Sigmoid colon (tissue), 4 donors: ENCODE data around the gene PDZD4.

ENCODE experiments used
- CTCF ChIP-seq, 4 experiments: fragments of 450-650 bp in 3 of 4; fragments of 200-600 bp in 1 of 4; IDR thresholded peaks; one replicate each; pipeline ENCODE4 v1.5.1; 2016 to 2019; ENCODE audit warnings: antibody characterized with exemption in 4 of 4, mild to moderate bottlenecking in 3 of 4, moderate library complexity in 2 of 4
- EP300 ChIP-seq, 4 donors: sonication (generic); formaldehyde crosslinking; IDR thresholded peaks; one replicate each; pipeline ENCODE4 v1.6.1; 2017; ENCODE audit warnings: antibody characterized with exemption in 4 of 4
- POLR2A ChIP-seq, 2 donors: fragments of 450-650 bp; IDR thresholded peaks; one replicate each; pipeline ENCODE4 v1.6.1; 2016; ENCODE audit warnings: antibody characterized with exemption in 2 of 2, mild to moderate bottlenecking in 2 of 2, moderate library complexity in 2 of 2
- POLR2AphosphoS5 ChIP-seq, 4 donors: sonication (generic); formaldehyde crosslinking; IDR thresholded peaks; one replicate each; pipeline ENCODE4 v1.6.1; 2017; ENCODE audit warnings: antibody characterized with exemption in 4 of 4

GRCh38 chrX:153827903-153828302 is 2.4 kb downstream of the PDZD4 start:
- no peak for TF ChIP-seq CTCF (IDR thresholded peaks at IDR 0.05)
- TF ChIP-seq EP300 (IDR thresholded peaks at IDR 0.05), result no peak
- TF ChIP-seq POLR2AphosphoS5 (IDR thresholded peaks at IDR 0.05), result no peak
- TF ChIP-seq POLR2A (IDR thresholded peaks at IDR 0.05), result no peak
